Islet precursor cell (in vitro differentiated cells): ENCODE data around the gene NUB1.

Experiments used
- DNase-seq: peaks from one replicate; pipeline ENCODE4 v3.0.0-alpha.2; 2018

NUB1 gene

DNA sequence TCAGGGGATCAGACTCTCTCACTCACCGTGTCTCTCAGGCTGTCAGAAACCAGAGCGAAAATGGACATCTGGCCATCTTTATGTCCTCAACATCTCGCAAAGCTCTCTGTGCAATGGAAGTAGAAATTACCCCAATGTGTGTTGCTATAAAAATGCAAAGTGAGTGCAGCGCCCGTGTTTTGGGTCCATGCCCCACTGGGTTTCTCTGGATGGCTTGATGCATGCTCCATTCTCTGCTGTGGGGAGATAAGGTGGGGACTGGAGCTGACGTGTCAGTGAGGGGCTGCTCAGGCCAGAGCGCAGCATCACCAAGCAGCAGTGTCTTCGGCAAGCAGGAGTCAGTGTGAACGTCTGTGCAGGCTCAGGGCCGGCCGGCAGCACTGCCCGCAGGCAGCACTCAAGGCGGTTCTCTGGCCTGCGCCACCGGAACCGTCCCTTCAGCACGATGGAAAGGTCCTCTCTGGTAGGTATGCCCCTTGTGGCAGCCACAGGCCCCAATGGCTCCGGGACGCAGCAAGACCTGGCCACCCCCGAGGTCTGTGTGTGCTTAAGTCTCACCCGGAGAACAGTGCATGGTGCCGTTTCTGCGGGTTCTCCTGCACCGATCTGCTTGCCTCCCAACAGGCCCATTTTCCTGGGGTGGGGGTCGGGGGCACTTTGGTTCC is 38.1 kb downstream of the NUB1 start:
- no peak for DNase-seq

DNA sequence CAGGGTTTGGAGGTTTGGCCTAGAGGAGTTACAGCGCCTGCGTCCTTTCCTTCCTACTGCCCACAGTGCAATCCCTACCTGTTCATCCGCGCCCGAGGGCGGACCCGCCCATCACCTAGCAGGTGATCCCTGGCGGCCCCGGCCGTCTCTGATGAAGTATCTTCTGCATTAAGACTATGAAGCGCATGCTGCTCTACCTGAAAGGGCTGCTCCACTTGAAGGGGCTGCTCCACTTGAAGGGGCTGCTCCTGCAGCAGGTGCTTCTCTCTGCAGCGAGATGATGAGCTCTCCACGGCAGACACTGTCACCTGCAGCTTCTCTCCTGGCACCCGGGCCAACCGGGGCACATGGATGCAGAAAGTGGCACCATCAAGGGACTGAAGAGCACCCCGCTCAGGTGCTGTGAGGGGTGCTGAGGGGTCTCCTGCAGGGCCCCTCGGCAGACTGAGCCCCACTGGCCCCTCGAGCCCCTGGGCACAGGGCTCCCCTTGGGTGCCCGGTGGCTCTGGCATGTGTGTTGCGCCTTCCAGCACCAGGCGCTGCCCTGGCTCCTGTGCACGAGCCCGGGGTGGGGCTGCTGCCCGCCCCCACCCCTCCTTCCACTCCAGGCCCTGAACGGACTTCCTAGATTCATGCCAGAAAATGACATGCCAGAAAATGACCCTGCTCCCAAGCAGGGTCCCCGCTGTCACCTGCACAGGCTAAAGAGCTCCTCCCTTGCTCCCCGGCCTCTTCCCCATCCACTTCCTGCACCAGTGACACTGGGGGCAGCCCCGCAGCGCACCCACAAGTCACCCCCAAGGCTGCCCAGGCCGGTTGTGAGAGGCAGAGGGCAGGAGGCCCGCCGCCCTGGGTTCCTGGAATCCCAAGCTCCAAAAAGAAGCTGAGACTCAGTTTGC is 38.8 kb downstream of the NUB1 start:
- DNase-seq: no peak

DNA sequence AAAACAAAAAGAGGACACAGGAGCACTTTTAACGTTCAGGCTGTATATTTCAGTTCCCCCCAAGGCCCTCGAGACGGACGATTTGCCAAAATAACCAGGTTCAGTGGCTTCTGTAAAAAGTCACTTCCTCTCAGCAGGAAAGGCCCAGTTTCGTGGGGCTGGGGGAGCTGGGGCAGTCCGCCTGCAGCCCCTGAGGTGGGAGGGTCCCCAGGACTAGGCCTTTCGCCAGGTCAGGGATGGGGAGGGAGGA is 39.4 kb downstream of the NUB1 start:
- no peak for DNase-seq

DNA sequence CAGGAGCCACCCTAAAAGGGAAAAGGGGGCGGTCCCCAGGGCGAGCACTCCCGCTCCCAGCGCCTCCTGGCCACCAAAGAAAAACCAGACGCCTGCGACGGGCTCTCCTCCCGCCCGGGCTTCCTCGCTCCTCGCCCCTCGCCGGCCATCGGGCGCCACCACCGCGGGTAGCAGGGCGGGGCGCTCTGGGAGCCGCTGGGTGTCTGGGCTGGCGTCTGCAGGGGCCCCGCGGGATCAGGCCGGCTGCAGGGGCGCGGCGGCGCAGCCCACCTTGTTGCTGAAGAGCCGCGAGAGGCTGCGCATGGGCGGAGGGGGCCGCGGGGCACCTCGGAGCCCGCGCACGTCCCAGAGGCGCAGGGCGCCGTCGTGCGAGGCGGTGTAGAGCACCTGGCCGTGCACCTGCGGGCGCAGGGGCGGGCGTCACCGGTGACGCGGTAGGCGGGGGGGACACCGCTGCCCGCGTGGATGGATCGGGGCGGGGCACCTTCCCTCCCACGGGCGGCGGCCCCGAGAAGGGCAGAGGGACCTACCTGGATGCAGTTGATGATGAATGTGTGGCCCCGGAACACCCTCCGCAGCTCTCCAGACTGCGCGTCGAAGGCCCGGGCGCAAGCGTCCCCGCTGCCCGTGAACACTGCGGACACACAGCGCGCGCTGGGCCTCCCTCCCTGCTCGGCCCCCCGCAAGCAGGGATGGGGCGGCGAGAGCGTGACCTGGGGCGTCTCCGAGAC is 39.9 kb downstream of the NUB1 start:
- DNase-seq: peak; percentile 75

DNA sequence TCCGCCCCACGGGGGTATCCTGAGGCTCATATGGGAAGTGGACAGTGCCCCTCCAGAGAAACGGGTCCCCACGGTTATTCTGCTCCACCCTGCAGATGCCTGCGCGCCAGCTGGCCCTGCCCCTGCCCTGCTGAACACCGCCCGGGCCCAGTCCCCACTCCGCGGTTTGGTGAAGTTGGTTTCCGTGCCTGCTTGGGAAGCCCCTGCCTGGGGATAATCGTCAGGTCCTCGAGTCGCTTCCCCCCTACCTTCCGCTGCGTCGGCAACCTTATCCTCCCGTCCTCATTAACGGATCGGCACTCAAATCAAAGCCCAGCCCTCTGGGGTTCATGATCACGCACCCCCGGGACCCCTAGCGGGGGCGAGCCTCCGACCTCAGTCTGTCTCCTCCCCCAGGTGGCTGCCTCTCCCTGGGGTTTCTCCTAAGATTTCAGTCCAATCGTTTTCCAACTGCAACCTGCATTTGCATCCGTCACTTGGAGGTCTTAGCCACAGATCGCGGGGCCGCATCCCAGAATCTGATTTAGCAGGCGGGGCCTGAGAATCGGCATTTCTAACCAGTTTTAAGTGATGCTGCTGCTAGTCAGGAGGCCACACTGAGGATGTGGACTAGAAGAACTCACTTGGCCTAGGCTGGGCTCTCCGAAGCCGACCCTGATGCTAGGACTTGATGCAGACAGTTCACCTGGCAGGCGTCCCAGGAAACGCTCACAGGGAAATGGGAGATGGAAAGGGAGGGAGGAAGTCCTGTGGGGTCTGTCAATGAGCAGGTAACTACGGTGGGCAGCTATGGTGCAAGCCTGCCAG is 40.7 kb downstream of the NUB1 start:
- DNase-seq: no peak

DNA sequence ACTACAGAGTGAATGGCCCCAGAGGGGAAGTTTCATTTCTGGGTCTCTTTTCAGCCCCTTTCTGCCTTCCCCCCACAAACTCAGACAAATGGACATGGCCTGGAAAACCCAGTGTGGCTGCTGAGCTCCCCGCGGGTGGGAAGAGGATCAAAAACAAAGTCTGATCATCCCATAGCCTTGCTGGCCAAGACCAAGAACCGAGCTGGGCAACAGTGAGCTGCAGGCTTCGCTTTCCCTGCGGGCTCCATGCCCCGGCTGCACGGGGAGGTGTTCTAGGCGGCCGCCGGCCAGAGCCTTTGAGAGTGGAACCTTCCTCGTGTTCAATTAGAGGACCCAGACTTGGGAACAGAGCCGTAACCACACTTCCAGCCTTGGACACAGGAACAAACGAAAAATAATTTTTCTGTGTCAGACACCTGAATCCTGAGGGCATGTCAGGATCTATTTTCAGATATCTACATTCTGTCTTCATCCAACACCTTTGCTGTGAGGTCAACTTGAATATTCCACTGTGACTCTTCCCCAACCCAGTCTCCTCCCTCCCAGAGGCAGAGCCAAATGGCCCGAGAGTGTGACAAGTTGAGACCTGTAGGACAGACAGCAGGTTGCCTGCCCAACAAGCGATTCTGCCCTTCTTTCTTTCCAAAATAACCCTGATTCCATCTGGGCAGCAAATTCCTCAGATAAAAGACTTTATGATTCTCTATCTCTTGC is 42.2 kb downstream of the NUB1 start:
- no peak for DNase-seq

DNA sequence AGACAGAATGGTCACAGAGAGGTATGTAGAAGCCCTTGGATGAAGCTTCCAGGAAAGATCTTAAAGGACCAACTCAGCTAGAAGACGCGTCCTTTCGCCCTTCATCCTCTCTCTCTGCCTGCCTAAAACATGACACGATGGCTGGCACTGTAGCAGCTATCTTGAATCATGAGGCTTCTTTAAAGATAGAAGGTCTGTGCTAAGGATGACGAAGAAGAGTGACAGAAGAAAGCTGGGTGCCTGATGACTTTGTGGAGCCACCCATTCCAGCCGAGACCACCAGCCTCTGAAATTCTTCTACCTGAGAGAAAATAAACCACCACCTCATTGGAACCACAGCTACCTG is 42.7 kb downstream of the NUB1 start:
- no peak for DNase-seq

DNA sequence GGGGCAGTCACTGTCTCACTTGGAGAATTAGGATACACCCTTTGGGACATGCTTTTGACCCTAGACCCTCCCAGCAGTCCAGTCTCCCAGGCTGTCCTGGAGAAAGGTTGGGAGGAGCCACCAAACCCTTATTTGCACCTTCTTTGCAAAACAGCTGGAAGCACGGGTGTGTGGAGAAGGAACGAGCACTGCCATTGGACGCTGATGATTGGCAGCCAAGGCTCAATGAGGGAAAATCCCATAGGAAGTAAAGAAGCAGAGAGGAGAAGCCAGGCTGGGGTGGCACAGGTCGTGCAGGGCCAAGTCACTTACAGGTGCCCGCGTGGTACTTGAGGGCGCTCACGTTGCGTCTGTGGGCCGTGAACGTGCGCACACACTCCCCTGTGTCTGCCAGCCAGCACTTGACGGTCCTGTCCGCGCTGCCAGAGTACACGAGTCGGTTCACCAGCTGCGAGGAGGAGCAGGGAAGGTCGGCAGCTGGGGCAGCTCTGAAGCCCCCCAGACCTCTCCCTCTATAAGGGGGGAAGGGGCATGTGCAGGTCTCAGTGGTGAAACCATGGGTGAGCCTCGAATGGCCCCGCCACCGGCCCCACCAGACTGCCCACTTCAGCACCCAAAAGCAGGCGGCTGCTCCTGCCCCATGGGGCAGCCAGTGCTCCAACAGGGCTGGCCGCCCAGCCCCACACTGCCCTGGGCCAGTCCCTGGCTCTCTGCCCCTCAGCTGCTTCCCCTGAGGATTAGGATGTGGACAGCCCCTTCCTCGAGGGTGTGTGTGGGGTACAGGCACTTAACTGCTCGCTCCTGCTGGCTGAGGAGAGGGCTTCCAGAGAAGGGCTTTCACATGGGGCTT is 43.4 kb downstream of the NUB1 start:
- no peak for DNase-seq

DNA sequence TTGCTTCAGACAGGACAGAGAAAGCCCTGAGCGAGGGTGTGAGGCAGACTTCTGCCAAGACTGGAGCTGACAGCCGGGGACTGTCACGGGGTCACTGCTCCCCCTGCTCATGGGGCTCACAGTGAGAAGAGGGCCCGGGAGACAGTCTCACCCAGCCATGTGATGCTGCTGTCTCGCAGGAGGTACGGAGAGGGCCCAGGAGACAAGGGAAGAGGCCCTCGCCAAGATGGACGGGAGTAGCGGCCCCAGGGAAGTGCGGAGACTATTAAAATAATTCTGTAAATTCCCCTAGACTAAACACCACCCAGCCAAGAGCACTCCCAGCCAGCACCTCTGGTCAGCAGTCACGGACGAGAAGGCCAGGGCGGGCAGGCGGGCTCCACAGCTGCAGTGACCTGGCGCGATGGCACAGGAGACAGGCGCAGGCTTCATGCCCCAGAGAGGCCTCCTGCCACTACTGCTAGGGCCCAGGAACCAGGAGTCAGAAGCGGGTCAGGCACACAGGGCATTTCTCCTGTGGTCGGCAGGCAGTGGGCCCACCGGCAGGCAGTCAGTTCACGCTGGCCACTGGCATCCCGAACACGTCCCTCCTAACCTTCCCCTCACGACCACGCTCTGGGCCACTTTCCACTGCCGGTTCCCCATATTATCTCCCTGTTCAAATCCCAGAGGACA is 44.2 kb downstream of the NUB1 start:
- DNase-seq: no peak

DNA sequence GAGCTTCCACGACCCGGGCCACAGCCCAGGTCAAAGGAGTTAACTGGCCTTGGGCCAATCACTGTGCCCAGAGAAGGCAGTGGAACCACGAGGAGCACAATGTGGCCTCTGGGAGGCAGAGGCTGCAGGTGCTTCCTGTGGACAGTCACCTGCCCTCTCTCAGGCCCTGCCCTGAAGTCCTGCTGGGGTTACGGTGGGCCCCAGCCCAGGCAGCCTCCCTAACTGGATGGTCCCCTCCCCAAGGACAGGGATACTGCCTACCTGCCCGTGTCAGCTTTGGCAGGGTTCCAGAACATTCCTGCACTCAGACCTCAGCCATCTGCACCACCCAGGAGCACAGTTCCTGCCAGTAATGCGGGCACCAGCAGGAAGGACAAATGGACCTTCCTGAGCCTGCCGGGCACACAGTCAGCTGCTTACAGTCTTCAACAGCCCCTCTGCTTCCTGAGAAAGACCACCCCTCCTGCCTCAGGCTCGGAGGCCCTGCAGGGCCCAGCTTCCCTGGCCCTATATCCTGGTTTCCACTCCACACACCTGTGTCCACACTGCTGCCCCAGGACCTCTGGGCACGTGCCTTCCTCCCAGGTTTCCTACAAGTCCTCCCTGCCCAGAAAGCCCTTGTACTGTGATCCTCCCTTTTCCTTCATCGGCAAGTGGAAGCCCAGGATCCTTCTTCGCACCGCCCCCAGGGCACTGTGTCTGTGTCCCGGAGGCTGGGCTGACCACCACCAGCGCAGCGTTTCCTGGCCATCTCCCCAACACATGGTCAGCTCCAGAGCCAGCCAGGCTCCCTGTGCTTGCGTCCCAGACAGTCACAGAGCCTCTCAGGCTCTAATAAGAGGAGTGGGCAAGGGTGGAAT is 44.9 kb downstream of the NUB1 start:
- no peak for DNase-seq

DNA sequence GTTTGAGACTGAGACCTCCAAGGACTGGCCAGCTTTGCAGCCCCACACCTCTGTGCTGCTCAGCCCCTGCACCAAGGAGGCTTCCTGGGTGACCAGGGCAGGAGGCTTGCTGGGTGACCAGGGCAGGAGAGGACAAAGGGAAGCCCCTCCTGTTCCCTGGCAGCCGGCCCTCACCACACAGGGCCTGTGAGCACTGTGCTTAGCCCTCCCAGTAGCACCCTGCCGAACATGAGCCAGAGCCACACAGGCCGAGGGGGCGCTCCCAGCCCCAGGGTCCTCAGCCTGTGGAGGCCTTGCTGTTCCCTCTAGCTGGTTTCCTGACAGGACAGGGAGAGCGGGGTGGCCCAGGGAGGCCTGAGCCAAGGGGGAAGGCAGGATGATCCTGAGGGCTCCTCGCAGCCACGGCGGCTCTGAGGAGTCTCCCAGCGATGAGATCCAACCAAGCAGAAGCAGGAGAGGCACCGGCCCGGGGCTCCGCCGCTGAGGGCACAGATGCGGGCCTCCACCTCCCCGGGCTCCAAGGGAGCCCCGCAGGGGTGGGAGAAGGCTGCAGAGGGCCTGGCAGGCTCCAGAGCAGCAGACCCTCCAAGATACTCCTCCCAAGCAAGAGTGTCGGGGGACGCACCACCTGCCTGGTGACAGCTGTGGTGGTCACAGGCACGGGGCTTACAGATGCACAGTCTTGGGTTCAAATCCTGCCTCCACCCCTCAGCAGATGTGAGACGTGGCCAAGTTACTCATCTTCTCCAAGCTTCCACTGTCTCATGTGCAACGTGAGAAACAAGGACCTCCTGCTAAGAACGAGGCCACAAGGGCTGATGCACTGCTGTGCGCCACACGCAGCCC is 45.8 kb downstream of the NUB1 start:
- DNase-seq: no peak

DNA sequence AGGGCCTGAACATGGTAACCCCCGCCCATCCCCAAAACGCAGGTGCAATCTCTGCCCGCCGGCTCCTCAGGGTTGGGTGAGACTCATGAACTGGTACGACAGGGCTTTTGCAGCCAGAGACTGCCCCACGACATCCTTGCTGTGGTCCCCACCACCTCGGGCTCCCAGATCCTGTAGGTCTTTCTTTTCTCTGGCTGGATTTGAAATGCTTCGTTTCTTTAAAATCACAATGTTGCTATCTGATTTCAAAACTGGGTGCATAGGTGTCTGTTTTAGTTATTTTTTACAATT is 46.3 kb downstream of the NUB1 start:
- no peak for DNase-seq

DNA sequence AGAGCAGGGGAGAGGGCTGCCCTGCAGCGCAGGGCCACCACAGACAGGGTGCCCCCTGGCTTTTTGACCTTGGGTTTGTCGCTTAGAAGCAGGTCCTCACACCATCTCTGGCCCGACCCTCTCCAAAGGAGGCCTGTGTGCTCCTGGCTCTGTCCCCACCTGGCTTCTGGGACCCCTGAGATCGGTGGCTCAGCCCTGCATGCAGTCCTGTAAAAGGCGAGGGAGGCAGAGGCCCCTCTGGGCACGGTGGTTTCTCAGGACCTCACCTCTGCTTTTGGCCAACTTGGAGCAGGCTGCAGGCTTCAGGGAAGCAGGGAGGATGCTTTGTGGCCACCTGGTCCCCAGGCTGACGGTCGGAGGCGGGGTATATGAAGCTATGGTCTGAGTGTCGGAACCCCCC is 46.8 kb downstream of the NUB1 start:
- DNase-seq: no peak

DNA sequence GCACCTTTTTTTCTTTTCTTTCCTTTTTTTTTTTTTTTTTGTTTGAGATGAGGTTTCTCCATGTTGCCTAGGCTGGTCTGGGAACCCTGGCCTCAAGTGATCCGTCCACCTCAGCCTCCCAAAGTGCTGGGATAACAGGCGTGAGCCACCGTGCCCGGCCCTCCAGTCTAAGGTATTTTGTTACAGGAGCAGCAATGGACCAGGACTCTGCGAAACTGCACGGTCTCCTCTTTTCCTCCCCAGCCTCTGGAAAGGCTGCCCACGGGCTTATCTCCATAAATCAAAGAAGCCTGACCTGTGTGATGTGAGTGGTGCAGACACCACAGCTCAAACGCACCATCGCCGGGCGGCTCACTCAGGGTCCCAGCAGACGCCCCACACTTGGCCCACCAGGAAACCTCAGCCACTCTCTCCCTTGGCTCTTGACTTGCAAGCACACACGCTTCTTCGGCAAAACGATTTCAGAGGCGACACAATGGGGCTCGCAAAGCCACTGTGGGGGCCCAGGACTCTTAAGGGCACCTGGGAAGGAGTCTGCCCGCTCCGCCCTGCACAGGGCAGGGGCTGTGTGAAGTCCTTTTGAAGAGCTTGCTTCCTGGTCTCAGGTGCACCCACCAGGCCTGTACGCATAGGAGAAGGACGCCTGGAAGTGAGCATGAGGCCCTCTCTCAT is 47.6 kb downstream of the NUB1 start:
- no peak for DNase-seq

DNA sequence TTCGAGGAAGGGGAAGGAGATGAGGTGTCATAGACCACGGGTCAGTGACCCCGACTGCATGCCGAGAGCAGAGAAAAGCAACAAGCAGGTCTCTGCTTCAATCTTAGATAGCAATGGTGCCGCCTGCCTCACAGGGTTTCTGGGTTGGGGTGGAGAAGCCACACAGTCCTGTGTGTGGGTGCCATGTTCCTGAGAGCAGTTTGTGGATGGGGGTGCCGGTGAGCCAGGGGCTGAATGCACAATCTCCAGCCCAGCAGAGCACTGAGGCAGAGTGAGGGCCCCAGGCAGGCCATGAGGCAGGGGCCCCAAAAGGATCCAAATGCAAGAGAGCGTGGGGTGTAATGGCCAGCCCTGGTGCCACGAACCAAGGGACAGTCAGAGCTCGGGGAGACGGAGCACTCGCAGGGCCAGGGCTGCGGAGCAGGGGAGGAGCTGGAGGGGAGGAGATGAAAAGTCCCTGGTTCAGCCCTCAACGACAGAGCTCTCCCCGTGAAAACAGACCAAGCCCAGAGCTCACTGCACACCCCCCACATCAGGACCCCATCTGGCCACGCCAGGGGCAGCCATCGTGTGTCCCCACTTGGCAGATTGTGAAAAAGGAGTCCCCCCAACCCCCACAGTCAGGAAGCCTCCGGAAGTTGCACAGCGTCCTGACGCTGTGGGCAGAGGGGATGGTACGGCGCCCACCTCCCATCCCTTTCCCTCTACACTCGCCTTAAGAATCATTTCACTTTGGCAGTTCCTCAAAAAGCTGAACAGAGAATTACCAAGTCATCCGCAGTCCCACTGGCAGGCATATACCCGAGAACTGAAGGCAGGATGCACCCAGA is 48.4 kb downstream of the NUB1 start:
- no peak for DNase-seq

DNA sequence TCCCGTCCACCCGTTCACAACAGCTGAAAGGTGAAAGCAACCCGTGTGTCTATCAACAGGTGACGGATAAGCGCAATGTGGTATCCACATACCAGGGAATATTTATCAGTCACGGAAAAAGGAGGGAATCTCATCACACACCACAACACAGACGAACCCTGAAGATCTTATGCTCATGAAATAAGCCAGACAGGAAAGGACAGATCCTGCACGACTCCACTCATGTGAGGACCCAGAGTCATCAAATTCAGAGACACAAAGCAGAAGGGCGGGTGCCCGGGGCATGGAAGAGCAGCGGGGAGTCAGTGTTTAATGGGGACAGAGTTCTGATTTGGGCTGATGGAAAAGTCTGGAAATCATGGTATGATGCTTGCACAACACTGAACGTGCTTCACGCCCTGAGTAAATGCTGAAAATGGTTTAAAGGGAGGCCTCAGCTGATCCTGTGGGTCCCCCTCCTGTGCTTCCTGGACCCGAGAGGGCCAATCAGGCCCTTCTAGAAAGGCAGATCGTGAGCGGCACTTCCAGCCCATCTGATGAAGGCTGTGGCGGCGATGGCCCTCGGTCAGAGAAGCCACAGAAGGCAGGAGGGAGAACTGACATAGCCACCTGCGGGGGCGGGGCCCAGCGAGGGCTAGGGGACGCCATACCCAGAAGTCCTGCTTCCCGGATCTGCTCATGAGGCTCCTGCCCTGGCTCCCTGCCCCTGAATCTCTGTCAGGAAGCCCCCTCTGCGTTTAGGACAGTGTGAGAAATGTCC is 49.2 kb downstream of the NUB1 start:
- DNase-seq: no peak

DNA sequence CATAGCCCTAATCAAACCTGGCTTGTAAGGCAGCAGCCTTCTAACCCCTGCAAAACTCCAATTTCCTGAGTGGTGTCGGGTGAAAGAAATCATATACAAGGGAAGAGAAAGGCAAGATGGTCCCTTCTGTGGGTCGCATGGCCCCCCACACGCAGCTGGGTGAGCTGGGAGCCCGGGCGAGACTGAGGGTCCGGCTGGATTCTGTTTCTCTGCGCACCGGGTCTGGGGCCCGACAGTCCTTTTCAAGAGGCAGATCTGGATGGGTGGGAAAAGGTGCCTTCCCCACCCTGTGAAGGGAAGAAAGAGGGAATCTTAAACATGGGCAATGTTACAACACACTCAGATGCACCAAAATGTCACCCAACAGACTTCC is 49.7 kb downstream of the NUB1 start:
- DNase-seq: no peak
